ENCODE results near the gene EIF4E1B.

EIF4E1B gene

DNA sequence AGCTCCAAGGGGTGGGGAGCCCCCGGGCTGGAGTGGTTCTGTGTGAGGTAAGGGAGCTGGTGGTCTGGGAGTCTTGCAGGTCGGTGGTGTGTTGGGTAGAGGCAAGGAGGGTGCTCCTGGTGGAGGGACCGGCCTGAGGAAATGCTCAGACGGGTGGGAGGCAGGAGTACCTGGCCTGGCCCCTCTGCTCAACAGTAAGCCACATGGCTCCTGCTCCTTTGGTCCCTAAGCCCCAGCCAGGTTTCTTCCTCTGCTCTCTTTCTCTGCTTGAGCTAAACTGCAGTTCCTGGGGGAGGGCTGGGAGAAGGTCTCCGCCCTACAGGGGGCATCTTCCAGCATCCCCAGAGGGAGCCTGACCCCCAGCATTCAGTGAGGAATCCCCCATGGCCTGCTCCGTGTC lies 34.0 kb downstream of the EIF4E1B start:
- DNase-seq (ENCODE audit: low read depth, low spot score) = no peak
- TF ChIP-seq, protein P1, sequence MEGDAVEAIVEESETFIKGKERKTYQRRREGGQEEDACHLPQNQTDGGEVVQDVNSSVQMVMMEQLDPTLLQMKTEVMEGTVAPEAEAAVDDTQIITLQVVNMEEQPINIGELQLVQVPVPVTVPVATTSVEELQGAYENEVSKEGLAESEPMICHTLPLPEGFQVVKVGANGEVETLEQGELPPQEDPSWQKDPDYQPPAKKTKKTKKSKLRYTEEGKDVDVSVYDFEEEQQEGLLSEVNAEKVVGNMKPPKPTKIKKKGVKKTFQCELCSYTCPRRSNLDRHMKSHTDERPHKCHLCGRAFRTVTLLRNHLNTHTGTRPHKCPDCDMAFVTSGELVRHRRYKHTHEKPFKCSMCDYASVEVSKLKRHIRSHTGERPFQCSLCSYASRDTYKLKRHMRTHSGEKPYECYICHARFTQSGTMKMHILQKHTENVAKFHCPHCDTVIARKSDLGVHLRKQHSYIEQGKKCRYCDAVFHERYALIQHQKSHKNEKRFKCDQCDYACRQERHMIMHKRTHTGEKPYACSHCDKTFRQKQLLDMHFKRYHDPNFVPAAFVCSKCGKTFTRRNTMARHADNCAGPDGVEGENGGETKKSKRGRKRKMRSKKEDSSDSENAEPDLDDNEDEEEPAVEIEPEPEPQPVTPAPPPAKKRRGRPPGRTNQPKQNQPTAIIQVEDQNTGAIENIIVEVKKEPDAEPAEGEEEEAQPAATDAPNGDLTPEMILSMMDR (IDR thresholded peaks at IDR 0.05; ENCODE audit: insufficient read depth, low read length, missing control alignments) = no peak
- ChIA-PET POLR2A (no interaction called here), CTCF (interaction anchor here (1.2 to 2.9 kb wide), 2 partner anchors 447 to 449 kb away, joined by 3 to 12 read pairs; no protein-coding TSS in a partner anchor)
- H3K4me3 ChIP-seq (ENCODE audit: low read depth, low read length) = no peak overlapping the region

DNA sequence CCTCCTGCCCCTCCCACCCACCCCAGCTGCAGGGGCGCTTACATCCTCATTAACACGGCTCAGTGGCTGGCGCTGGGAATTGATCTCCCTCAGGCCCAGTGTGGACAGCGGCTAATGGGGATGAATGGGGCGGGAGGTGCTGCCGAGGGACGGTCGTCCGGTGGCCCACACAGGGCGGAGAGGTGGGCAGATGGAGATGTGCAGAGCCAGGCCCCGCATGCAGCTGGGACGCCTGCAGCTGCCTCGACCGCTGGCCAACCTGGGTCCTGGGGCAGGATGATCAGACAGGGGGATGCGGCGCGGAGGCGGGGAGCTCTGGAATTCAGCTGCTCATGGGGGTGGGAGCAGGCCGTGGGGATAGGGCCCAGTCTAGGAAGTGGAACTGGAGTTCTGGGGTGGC lies 34.4 kb downstream of the EIF4E1B start:
- CTCF ChIA-PET = interaction anchor here (1.2 to 2.9 kb wide), 2 partner anchors 447 to 448 kb away, joined by 3 to 12 read pairs; no protein-coding TSS in a partner anchor
- POLR2A ChIA-PET = no interaction called here
- H3K4me3 ChIP-seq (ENCODE audit: low read depth, low read length) = no peak overlapping the region
- TF ChIP-seq, protein P1 (IDR thresholded peaks at IDR 0.05; ENCODE audit: insufficient read depth, low read length, missing control alignments) = no peak
- no peak for DNase-seq (ENCODE audit: low read depth, low spot score)

DNA sequence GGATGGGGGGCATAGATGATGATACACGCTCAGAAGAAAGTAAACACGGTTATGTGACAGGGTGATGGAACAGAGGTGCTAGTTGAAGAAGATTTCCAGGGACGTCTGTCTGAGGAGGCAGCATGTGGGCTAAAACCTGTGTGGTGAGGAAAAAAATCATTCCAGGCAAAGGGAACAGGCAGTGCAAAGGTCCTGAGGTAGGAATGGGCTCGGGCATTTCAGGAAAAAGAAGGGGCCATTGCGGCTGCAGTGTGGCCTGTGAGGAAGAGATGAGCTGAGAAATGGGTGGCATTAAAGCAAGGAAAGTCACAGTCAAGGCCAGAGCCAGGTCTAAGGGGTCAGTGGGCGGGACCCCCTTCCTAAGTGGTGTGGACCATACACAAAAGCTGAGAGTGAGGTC lies 35.0 kb downstream of the EIF4E1B start:
- no peak for DNase-seq (ENCODE audit: low read depth, low spot score)
- TF ChIP-seq, protein P1 (IDR thresholded peaks at IDR 0.05; ENCODE audit: insufficient read depth, low read length, missing control alignments) = no peak
- no peak overlapping the region for H3K4me3 ChIP-seq (ENCODE audit: low read depth, low read length)
- ChIA-PET CTCF (interaction anchor here (1.4 to 2.9 kb wide), 3 partner anchors 9 to 446 kb away, joined by 3 to 12 read pairs (median 6); no protein-coding TSS in a partner anchor), POLR2A (no interaction called here)

DNA sequence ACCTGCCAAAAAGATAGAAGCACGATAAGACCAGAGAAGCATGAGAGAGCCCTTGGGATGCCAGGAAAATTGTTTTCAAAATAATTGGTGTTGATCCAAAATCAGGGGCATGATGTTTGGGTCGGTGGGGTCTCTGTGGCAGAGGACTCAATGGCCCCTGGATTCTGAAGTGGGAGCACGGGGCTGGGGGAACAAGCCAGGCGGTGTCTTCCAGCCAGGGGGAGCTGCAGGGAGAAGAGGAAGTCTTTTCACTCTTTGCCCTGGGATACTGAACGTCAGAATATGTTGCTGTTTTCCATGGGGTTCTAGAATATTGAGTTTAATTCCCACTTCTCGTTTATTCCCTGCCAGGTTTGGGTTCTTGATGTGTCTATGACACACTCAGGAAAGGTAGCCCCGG lies 37.2 kb downstream of the EIF4E1B start:
- DNase-seq (ENCODE audit: low read depth, low spot score) = no peak
- ChIA-PET CTCF (interaction anchor here (1.1 to 1.7 kb wide), 2 partner anchors 11 to 405 kb away, joined by 3 to 4 read pairs; no protein-coding TSS in a partner anchor), POLR2A (no interaction called here)
- TF ChIP-seq, protein P1 (IDR thresholded peaks at IDR 0.05; ENCODE audit: insufficient read depth, low read length, missing control alignments) = no peak
- no peak overlapping the region for H3K4me3 ChIP-seq (ENCODE audit: low read depth, low read length)

DNA sequence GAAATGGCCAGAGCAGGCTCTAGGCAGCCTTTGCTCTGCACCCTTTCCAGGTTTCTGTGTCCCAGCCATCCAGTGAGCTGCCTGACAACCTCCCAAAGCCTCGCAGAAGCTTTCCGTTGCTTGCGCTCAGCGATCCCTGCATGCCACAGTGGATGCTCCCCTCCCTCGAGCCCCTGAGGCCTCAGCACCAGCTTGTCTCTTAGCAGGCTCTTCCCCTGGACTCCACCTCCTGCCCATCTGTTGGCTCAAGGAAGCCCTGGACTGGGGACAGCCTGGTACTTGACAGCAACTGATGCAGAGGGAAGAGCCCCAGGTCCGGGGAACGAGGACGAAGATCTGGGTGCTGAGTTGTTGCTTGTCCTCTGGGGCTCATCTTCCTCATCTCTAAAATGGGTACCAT lies 40.0 kb downstream of the EIF4E1B start:
- no peak overlapping the region for H3K4me3 ChIP-seq (ENCODE audit: low read depth, low read length)
- TF ChIP-seq, protein P1 (IDR thresholded peaks at IDR 0.05; ENCODE audit: insufficient read depth, low read length, missing control alignments) = no peak
- DNase-seq (ENCODE audit: low read depth, low spot score) = no peak
- POLR2A ChIA-PET = no interaction called here
- CTCF ChIA-PET = interaction anchor here (0.8 to 4.0 kb wide), 4 partner anchors 9 to 442 kb away, joined by 3 to 53 read pairs (median 3); no protein-coding TSS in a partner anchor

DNA sequence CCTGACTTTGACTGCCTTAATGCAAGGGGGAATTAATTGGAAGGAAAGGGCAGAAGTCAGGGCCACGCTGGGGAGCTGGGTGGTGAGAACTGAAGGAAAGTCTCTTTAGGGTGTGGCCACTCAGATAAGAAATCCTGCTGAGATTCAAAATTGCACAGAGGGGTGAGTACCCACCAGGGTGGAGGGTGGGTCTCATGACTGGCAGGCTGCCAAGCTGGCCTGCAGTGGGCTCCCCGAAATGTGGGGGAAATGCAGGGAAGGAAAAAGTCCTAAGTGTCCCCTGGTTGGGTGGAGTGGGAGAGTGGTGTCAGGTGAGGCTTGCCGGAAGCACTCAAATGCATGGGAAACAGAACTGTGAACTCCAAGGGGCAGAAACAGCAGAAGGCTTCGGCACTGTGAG lies 40.9 kb downstream of the EIF4E1B start:
- POLR2A ChIA-PET = no interaction called here
- CTCF ChIA-PET = interaction anchor here (0.7 to 4.0 kb wide), 2 partner anchors 12 to 45 kb away, joined by 3 to 53 read pairs; no protein-coding TSS in a partner anchor

More for the DNA sequence above, 40.9 kb downstream of the EIF4E1B start:
- no peak for DNase-seq (ENCODE audit: low read depth, low spot score)
- no peak overlapping the region for H3K4me3 ChIP-seq (ENCODE audit: low read depth, low read length)
- TF ChIP-seq, protein P1 (IDR thresholded peaks at IDR 0.05; ENCODE audit: insufficient read depth, low read length, missing control alignments) = no peak

Measured in AG04449 (cell line).